ENCODE data around the gene GFRA1. TPM values are rescaled to one million over a fixed set of nuclear protein-coding genes. Genes with fewer than 3 reads are reported as not detected.

GFRA1 gene
- total and polyA plus RNA-seq, 2 of the 8 experiments (the other 6 are each of a cell fraction or from before 2014, with no cell fraction given), result 1.1 to 2.0 TPM

DNA sequence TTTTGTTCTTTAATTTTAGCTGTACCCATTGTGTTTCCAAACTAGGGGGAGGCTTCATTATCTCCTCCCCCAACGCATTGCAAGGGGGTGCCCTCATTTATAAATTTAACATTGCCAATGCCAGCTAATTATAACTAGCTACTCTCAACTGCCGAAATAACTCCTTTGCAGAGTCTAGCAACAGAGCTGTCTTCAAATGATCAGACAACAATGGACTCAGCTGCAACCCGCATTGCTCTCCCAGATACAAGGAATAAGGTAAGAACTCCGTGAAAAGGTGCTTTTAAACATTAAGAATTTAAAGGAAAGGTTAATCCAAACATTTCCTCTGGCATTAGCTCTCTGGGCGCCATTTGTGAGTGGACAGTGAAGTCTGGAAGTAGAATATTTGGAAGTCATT is 116.2 kb downstream of the GFRA1 start:
- Histone ChIP-seq H2BK15ac (ENCODE audit: low read length) (no peak overlapping the region), H2BK120ac (replicated peaks; ENCODE audit: low read depth, low read length) (no peak overlapping the region), H3K9me3 (ENCODE audit: insufficient read depth in 2 of 2, low read depth in 1 of 2, low read length in 1 of 2) (peaks cover 0 to 9% of the 10 kb centered on the region in 2 experiments; a peak in 1 of 4 replicates), H3K79me2 (ENCODE audit: control insufficient read depth in 1 of 2, insufficient read depth in 2 of 2, low read length in 2 of 2) (no peaks in the 10 kb centered on the region), H4K8ac (ENCODE audit: extremely low read depth, insufficient read depth, low read length) (no peak overlapping the region), H3K4me2 (ENCODE audit: insufficient read depth in 1 of 2, low read depth in 2 of 2, low read length in 2 of 2) (no peak overlapping the region), H3K56ac (replicated peaks; ENCODE audit: insufficient read length, low read depth, low read length) (no peak overlapping the region), H3K18ac (ENCODE audit: extremely low read depth, low read length) (no peak overlapping the region), H4K20me1 (replicated peaks in 1 of 2; ENCODE audit: control insufficient read depth in 1 of 2, insufficient read depth in 2 of 2, low read length in 2 of 2) (no peaks in the 10 kb centered on the region), H3K23me2 (ENCODE audit: low read depth, low read length) (no peaks in the 10 kb centered on the region), H3K27ac (ENCODE audit: low read depth, low read length) (no peak overlapping the region), H2BK12ac (ENCODE audit: low read depth, low read length) (no peak overlapping the region), H4K91ac (replicated peaks; ENCODE audit: insufficient read length, low read length) (no peak overlapping the region), H3K4me3 (ENCODE audit: extremely low read depth in 1 of 4, insufficient read depth in 2 of 4, low read depth in 3 of 4, low read length in 4 of 4) (no peak overlapping the region), H3K4ac (replicated peaks; ENCODE audit: insufficient read length, low read depth, low read length) (no peak overlapping the region), H3K23ac (ENCODE audit: insufficient read length) (no peak overlapping the region), H2AFZ (ENCODE audit: low read length) (no peak overlapping the region), H4K5ac (ENCODE audit: insufficient read length, low read depth, low read length) (no peak overlapping the region), H3K79me1 (ENCODE audit: low read depth, low read length) (no peaks in the 10 kb centered on the region; the same call in 1 of the 2 replicates), H2BK5ac (ENCODE audit: low read depth, low read length) (no peak overlapping the region), H2BK20ac (ENCODE audit: low read length) (no peak overlapping the region), H3K4me1 (replicated peaks in 1 of 4; ENCODE audit: control insufficient read depth in 3 of 4, insufficient read depth in 4 of 4, low read length in 3 of 4) (no peaks in the 10 kb centered on the region), H3K36me3 (ENCODE audit: control insufficient read depth in 2 of 4, insufficient read depth in 4 of 4, low read length in 3 of 4) (no peaks in the 10 kb centered on the region), H2AK5ac (ENCODE audit: low read depth, low read length) (no peak overlapping the region), H3K14ac (ENCODE audit: insufficient read length) (no peak overlapping the region), H3K9ac (replicated peaks in 1 of 4; ENCODE audit: extremely low read depth in 1 of 4, low read depth in 3 of 4, low read length in 3 of 4) (no peak overlapping the region), H3K27me3 (replicated peaks in 1 of 4; ENCODE audit: control insufficient read depth in 3 of 4, extremely low read depth in 1 of 4, insufficient read depth in 3 of 4, low read length in 3 of 4) (no peaks in the 10 kb centered on the region)
- WGBS, 2 experiments (ENCODE audit: extremely low coverage in 1 of 2, insufficient coverage in 1 of 2, insufficient read length in 1 of 2, insufficient replicate concordance in 2 of 2, low coverage in 1 of 2, low lambda C conversion rate in 2 of 2, missing lambda C conversion rate in 1 of 2), result 85% methylated on average over 5 of the region's 5 CpGs; no CpG with 5 or more reads in 1 of the 2 experiments
- FAIRE-seq (no peak), DNase-seq (ENCODE audit: low read depth in 1 of 2, low spot score in 2 of 2) (no peak)
- ChIA-PET CTCF (ENCODE audit: partially characterized antibody) (interaction anchor here (1.2 to 1.9 kb wide), 2 partner anchors 33 to 36 kb away, joined by 3 to 5 read pairs; no protein-coding TSS in a partner anchor), POLR2A (ENCODE audit: partially characterized antibody) (no interaction called here)
- TF ChIP-seq, protein P1, sequence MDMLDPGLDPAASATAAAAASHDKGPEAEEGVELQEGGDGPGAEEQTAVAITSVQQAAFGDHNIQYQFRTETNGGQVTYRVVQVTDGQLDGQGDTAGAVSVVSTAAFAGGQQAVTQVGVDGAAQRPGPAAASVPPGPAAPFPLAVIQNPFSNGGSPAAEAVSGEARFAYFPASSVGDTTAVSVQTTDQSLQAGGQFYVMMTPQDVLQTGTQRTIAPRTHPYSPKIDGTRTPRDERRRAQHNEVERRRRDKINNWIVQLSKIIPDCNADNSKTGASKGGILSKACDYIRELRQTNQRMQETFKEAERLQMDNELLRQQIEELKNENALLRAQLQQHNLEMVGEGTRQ (IDR thresholded peaks at IDR 0.05; ENCODE audit: low read length), result no peak
- no peak for TF ChIP-seq NANOG (IDR thresholded peaks at IDR 0.05; ENCODE audit: insufficient read depth, low read depth, low read length, poor library complexity, severe bottlenecking)
- no peak for TF ChIP-seq HDAC2 (IDR thresholded peaks at IDR 0.05; ENCODE audit: borderline replicate concordance in 1 of 2, low read depth in 2 of 2, low read length in 2 of 2)
- no peak for TF ChIP-seq SAP30 (IDR thresholded peaks at IDR 0.05; ENCODE audit: insufficient read depth, insufficient replicate concordance, low read length)
- no peak for TF ChIP-seq KDM4A (IDR thresholded peaks at IDR 0.05; ENCODE audit: low read depth, low read length, severe bottlenecking)
- no peak for TF ChIP-seq MAFK (IDR thresholded peaks at IDR 0.05; ENCODE audit: low read depth, low read length)
- TF ChIP-seq HDAC6 (IDR thresholded peaks at IDR 0.05; ENCODE audit: low read depth, low read length), result no peak
- no peak for TF ChIP-seq RXRA (IDR thresholded peaks at IDR 0.05; ENCODE audit: insufficient read depth, low read depth, low read length)
- TF ChIP-seq JUND (IDR thresholded peaks at IDR 0.05; ENCODE audit: low read length), result no peak
- TF ChIP-seq CBX5 (IDR thresholded peaks at IDR 0.05; ENCODE audit: low read depth, low read length), result no peak
- TF ChIP-seq CEBPB (IDR thresholded peaks at IDR 0.05; ENCODE audit: low read depth, low read length), result no peak
